Measurements from ENCODE around the gene KIF1B.
"Not testable (repeated sequence)": the region's sequence is repeated elsewhere in the genome, so short reads cannot be mapped to it uniquely, and the experiment has no call there.

KIF1B gene

GRCh38 chr1:10211805-10212410 lies 1.5 kb downstream of the KIF1B start:
- H3K27ac ChIP-seq = peak overlapping the region; percentile 95
- no peak for TF ChIP-seq CTCF (conservative IDR thresholded peaks at IDR 0.05)

GRCh38 chr1:10212476-10212875 lies 2.1 kb downstream of the KIF1B start:
- peak overlapping the region; percentile 95 for H3K27ac ChIP-seq
- no peak for TF ChIP-seq CTCF (conservative IDR thresholded peaks at IDR 0.05)

GRCh38 chr1:10213186-10213705 lies 2.9 kb downstream of the KIF1B start:
- no peak for TF ChIP-seq CTCF (conservative IDR thresholded peaks at IDR 0.05)

GRCh38 chr1:10216090-10216749 lies 5.8 kb downstream of the KIF1B start:
- TF ChIP-seq CTCF (conservative IDR thresholded peaks at IDR 0.05) = no peak
- H3K27ac ChIP-seq = no peak overlapping the region

More at GRCh38 chr1:10213186-10213705, 2.9 kb downstream of the KIF1B start:
- H3K27ac ChIP-seq = peak overlapping the region; percentile 32

- peak overlapping the region; percentile 9; the same call in 1 of the 2 replicates for H3K27ac ChIP-seq
- TF ChIP-seq CTCF (conservative IDR thresholded peaks at IDR 0.05) = no peak
These were observed 7.5 kb downstream of the KIF1B start for GRCh38 chr1:10217748-10218441.

GRCh38 chr1:10220200-10220599 lies 9.8 kb downstream of the KIF1B start:
- no peak for TF ChIP-seq CTCF (conservative IDR thresholded peaks at IDR 0.05)

GRCh38 chr1:10220657-10221056 lies 10.3 kb downstream of the KIF1B start:
- not testable (repeated sequence) for H3K27ac ChIP-seq

More at GRCh38 chr1:10220200-10220599, 9.8 kb downstream of the KIF1B start:
- no peak overlapping the region for H3K27ac ChIP-seq
